Mammary epithelial cell (primary cell): ENCODE data around the gene RNASE1.

Experiments
- EZH2 ChIP-seq: IDR thresholded peaks from 2 replicates; pipeline ENCODE4 v1.6.1; 2012; ENCODE audit warnings: low read length, inconsistent platforms, borderline replicate concordance
- TF ChIP-seq, protein P1 (sequence below), 2 donors: IDR thresholded peaks in 1 of 2; conservative IDR thresholded peaks in 1 of 2; 2 replicates each; pipeline ENCODE4 v1.5.1; 2011 to 2012; ENCODE audit warnings: inconsistent platforms in 2 of 2, low read length in 2 of 2, mild to moderate bottlenecking in 2 of 2, control low read depth in 1 of 2, low read depth in 1 of 2; ENCODE audit not compliant: insufficient read depth in 1 of 2; ENCODE audit errors: extremely low read depth in 1 of 2

DNA sequence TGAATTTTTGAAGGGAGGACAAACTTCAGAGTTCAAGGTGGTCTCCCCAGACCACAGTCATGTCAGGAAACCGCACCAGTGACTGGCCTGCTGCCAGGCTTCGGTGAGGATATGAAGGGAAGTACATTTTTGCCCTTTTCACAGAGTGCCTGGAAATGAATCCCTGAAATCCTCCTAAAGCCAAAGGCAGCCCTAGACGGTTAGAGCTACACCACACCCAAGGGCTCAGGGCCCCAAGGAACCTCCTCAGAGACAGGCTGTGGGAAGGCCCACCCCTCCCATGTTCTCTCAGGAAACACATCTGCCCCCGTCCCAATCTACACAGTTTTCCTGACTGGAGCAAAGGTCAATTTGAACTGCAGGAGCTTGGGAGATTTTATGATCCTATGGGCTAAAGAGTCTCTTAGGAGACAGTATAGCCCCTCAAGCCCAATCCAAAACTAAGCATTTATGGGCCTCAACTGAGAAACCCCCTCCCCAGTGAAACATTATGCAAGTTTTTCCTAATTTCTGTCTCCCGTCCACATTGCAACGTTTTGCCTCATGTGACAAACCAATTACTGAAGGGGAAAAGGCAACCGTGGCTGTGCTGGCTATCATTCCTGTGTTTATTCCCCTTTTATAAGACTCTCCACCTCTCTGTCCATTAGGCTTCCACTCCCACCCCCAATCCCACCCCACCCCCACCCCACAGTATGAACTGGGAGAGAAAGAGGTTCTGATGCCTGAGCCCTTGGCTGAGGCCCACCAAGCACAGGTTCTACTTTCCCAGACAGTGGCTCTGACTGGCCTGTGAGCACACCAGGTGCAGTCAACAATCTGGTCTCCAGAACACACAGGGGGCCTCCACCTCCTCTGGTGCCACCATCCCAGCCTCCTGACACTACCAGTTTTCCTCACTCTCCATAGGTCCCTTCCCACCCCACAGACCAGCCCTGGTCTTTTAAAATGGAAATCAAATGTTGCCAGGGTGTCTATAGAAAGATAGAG lies 9.6 kb upstream of the RNASE1 start:
- TF ChIP-seq, protein P1, sequence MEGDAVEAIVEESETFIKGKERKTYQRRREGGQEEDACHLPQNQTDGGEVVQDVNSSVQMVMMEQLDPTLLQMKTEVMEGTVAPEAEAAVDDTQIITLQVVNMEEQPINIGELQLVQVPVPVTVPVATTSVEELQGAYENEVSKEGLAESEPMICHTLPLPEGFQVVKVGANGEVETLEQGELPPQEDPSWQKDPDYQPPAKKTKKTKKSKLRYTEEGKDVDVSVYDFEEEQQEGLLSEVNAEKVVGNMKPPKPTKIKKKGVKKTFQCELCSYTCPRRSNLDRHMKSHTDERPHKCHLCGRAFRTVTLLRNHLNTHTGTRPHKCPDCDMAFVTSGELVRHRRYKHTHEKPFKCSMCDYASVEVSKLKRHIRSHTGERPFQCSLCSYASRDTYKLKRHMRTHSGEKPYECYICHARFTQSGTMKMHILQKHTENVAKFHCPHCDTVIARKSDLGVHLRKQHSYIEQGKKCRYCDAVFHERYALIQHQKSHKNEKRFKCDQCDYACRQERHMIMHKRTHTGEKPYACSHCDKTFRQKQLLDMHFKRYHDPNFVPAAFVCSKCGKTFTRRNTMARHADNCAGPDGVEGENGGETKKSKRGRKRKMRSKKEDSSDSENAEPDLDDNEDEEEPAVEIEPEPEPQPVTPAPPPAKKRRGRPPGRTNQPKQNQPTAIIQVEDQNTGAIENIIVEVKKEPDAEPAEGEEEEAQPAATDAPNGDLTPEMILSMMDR (conservative IDR thresholded peaks at IDR 0.05 in 1 of 2, IDR thresholded peaks at IDR 0.05 in 1 of 2; ENCODE audit: extremely low read depth in 1 of 2, insufficient read depth in 1 of 2, low read depth in 1 of 2, low read length in 2 of 2), result no peak
- TF ChIP-seq EZH2, result no peak
